Femur (tissue), 1 donor: ENCODE measurements around the gene ACSL3.

ENCODE experiments used
- DNase-seq: peaks from one replicate; pipeline ENCODE4 v3.0.0-alpha.2; 2017

ACSL3 gene

DNA sequence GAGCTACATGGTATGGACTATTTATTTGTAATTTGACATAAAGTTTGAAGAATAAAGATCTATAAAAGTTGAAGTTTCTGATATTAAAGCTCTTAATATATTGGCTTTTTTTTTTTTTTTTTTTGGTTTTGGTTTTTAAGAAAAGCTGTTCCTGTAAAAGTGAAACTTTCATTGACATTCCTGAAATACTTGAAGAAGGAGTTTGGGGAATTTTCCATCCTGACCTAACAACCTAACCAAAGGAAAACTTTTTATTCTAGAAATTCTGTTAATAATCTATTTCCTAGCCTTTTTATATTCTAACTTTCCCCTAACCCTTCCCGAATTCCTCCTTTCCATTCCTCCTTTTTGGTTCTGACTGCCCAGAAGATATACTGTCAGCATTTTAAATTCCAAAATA, 83.7 kb downstream of the ACSL3 start:
- no peak for DNase-seq

DNA sequence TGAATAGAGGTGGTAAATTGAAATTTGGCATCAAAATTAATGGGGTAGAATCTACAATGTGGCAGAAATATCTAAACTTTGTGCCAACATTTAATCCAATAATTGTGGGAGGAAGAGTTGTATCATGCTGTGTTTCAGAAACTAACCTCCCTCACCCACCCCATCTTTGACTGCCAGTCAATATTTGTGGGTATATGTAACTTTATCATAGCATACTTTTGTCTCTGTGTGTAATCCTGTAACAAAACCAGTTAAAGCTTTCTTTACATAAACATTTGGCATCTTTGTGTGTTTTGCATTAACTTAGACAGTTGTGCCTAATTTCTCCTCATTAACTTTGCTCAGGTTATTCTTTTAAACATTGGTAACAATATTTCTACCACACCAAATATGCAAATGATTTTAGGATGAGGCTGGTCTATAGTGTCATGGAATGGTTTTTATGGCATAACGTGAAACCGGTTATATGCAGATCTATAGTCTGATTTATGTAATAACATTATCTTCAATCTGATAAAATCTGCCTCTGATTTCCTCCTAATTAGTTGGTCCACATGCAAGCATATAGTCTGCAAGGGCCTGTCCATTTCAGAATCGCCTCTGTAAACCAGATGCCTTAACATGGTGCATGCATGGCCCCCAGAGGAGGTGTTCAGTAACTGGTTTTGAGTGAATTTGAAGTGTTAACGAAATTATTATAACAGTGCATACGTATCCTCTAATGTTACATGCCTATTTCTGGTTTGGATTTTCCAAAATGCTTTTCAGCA, 84.3 kb downstream of the ACSL3 start:
- DNase-seq: no peak

DNA sequence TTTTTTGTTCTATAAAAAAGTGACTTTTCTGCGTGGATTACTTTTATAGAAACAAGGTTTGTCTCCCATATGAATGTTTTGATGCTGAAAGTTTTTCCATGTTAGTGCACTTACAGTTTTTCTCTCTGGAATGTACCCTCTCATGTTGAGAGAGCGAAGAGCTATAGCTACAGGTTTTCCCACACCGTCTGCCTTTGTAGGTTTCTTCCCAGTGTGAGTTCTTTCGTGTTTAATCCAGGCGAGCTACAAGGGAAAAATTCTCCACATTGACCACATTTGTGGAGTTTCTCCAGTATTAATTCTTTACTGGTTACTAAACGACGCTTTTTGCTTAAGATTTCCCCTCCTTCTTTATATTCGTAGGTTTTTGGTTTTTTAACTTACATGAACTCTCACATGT, 85.1 kb downstream of the ACSL3 start:
- DNase-seq: no peak

GRCh38 chr2:222946700-222947287, 86.0 kb downstream of the ACSL3 start:
- DNase-seq: no peak

GRCh38 chr2:222949073-222949472, 88.2 kb downstream of the ACSL3 start:
- no peak for DNase-seq

DNA sequence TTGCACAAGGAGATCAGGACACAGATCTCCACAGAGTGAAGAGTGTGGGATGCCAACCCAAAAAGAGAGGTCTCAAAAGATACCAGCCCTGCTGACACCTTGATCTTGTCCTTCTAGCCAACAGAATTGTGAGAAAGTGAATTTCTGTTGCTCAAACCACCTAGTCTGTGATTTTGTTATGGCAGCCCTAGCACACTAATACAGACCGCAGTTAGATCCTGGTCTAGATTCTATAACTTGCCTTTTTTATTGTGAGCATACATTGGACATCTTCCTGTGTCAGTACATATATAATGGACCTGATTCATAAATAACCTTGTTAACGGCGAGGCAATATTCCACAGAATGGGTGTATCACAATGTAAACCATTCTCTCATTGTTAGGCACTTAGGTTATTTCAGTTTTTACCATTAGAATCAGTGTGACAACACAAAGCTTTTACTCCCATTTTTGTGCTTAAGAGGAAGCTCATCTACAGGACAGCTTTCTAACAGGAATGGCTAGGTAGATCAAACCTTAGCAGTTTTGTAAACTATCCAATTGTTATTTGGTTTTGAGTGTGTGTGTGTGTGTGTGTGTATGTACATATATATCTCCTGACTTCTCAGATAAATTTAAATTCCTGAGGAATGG, 89.0 kb downstream of the ACSL3 start:
- DNase-seq: no peak

DNA sequence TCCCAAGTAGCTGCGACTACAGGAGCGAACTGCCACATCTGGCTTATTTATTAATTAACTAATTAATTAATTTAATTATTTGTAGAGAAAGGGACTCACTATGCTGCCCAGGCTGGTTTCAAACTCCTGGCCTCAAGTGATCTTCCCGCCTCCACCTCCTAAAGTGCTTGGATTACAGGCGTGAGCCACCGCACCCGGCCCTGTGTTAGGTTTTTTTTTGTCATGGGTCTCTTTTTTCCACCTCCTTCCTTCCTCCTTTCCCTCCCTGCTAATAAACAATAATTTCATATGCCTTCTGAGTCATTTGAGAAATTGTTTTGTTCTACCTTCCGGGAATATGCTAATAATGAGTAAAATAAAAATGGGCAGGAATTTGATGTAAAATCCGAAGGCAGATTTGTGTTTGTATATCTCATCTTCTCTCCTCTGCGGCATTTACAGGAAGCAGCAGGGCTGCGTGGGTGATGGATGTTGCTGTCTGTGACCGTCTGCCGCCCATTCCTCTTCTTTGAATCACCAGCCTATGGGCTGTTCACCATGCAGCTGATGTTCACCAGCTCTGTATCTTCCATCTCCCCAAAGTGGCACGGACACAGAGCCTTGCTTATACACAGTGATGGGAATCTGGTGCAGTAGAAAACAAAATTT, 89.9 kb downstream of the ACSL3 start:
- no peak for DNase-seq

GRCh38 chr2:222952204-222952603, 91.4 kb downstream of the ACSL3 start:
- DNase-seq: no peak

- DNase-seq: no peak
These were observed 94.2 kb downstream of the ACSL3 start for GRCh38 chr2:222955008-222955407.

GRCh38 chr2:222959358-222959757, 98.5 kb downstream of the ACSL3 start:
- no peak for DNase-seq

DNA sequence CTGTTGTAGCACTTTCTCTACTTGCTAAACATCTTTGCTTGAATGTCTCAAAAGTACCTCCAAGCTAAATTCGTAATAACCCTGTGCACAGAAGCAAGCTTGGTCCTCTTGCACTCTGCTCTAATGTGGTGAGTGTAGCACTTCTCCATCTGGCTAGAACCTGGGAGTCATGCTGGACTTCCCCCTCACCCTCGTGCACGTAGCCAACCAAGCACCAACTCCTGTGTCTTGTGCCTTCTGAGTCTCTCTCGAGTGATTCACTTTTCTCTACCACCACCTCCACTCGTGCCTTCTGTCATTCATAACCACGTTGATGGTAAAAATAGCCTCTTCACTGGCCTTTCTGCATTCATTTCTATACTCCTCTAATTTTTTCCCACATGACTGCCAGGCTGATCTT, 99.3 kb downstream of the ACSL3 start:
- no peak for DNase-seq

DNA sequence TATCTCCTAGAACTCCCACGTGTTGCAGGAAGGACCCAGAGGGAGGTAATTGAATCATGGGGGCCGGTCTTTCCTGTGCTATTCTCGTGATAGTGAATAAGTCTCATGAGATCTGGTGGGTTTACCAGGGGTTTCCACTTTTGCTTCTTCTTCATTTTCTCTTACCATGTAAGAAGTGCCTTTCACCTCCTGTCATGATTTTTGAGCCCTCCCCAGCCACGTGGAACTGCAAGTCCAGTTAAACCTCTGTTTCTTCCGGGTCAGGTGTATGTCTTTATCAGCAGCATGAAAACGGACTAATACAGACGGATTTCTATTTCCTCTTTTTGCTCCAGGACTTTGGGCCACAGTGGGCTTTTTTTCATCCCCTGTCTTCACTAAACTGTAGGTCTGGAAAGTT, 102.8 kb downstream of the ACSL3 start:
- DNase-seq: no peak

DNA sequence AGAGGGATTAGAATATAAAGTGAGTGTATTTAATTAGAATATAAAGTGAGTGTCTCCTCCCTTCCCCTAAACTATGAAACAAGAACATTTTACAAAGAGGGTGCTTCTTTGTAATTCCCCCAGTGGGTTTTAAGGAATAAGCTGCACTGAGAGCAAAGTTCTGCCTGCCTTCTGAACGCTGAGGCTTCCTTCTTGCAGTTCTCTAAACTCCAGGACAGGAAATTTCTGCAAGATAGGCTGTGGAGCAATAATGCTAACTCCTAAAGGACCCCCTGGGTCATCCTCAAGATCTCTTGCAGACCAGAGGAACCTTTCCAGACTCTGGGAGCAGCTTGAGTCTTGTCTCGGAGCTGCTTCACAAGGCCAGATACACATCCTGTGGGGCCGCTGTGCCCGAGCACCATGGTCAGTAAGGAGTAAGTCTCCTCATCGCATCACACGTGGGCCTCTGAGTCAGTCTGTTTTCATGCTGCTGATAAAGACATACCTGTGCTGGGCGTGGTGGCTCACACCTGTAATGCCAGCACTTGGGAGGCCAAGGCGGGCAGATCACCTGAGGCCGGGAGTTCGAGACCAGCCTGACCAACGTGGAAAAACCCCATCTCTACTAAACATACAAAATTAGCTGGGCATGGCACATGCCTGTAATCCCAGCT, 103.7 kb downstream of the ACSL3 start:
- DNase-seq: no peak

DNA sequence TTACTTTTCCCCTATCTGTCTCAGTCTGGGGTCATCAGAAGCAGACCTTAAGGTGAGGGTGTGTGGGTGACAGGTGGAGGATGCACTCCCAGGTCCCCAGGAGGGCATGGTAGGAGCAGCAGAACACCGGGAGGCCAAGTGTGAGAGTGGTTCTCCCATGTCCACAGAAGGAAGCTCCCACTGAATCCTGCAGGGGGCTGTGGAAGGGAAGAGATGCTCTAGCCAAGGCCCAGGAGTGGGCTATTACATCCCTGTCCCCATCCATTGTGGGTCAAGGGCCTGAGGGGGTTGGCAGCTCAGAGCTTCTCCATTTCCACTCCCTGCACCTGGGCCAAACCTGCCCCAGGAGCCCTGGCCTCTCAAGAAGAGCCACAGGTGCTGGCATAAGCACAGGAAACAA, 104.7 kb downstream of the ACSL3 start:
- DNase-seq: no peak

GRCh38 chr2:222968550-222969155, 107.8 kb downstream of the ACSL3 start:
- DNase-seq: no peak

- no peak for DNase-seq
These were observed 108.7 kb downstream of the ACSL3 start for GRCh38 chr2:222969491-222969890.

DNA sequence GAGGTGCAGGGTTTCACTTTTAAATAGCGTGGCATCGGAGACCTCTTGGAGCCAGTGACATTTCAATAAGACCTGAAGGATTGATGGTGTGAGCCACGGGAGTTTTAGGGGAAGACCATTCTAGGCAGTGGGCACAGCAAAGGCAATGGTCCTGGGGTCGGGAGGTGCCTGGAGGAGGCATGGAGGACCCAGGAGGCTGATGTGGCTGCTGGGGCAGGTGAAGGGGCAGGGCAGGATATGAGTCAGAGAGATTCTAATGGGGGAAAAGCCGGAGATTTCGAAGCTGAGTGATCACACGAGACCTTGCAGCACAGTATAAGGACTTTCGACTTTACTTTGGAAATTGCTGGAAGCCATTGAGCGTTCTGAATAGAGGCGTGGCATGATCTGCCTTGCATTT, 111.6 kb downstream of the ACSL3 start:
- no peak for DNase-seq

- no peak for DNase-seq
These were observed 112.4 kb downstream of the ACSL3 start for GRCh38 chr2:222973237-222973636.

DNA sequence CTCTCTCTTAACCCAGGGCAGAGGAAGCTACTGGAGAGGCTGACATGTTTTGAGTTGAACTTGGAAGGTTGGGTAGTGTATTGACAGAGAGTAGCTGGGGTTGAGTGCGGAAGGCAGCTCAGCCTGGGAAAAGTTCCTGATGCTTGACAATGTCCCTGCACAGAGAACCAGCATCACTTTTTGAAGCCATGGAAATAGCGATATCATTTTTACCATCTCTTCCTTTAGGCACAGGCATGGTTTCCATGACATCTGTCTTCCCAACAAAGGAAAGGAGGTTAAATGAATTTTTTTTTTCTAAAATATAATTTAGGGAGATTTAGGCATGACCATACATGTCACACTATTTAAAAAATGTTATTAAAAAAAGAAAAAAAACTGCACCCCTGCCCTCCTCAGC, 112.9 kb downstream of the ACSL3 start:
- DNase-seq: no peak

DNA sequence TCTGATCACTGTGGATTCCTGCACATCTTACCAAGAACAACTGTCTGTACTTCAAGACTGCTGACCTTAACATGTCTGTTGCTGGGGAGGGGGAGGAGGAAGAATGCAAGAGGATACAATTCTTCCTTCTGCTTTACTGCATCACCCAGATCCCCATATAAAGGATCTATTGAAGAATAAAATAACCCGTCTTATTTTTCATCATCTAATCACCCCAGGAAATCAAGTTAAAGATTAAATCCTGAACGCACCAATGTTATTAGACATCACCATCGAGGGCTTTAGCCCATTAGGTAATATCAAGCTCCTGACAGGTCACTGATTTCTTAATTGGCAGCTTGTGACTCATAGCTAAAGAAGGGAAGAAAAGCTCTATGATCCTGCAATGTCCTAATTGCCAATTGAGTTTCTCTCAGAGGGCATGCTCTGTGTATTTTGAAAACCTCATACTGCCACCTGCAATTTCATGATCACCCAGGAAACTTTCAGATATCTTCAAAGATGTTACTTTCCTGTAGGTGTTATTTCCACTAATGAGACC, 115.8 kb downstream of the ACSL3 start:
- no peak for DNase-seq

GRCh38 chr2:222977121-222977520, 116.3 kb downstream of the ACSL3 start:
- no peak for DNase-seq

- no peak for DNase-seq
These were observed 118.0 kb downstream of the ACSL3 start for GRCh38 chr2:222978850-222979249.

DNA sequence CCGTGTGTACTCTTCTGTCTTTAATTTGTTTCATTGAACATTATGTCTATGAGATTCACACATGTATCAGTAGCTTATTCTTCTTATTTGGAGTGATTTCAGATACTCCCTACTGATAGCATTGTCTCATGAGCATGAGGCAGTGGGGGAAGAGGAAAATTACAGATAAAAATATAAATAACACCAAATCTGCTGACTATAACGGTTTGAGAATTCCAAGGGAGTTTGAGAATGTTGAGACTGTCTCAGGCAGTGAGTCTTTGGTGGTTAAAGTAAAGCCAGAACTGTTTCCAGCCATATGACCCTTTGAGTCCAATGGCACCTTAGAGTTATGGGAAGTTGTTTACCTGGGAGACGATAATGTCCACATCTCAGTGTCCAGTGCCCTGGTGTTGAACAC, 118.6 kb downstream of the ACSL3 start:
- no peak for DNase-seq
